ENCODE data around the gene CUZD1.

Gene CUZD1

DNA sequence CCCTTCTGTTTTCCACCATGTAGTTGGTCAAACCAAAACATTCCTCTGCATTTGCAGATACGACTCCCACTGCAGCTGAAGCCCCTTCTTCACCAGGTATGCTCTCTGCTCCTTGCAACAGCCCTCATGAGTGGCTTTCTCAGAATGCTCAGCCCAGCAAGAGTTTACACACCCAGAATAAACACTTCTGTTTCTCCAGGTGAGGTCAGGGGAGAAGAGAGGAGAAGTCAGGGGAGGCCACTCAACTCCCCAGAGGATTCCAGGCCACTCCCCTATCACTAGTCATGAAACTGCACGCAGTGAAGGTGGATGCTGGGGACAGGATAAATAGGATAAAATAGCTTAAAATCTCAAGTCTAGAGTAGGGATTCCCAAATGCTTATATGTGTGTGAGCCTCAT lies 31.2 kb downstream of the CUZD1 start:
- no peak for DNase-seq

DNA sequence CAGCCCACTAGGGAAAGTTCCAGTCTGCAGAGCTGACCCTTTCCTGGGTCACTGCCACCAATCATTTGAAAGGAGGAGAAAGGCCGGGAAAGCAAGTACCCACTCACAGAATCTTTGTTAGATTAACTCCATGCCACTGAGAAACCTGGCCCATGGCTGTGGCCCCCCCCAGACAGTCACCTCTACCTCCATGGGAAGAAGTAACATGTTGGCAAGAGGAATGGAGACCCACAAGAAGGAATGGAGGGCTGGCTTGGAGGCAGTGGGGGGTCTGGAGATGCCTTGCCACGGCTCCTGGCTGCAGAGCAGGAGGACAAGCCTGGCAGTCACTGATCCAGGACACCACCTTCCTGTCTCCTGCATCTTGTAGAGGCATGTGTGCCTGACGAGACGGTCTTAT lies 32.9 kb downstream of the CUZD1 start:
- no peak for DNase-seq

GRCh38 chr10:122802282-122802681 lies 43.4 kb downstream of the CUZD1 start:
- DNase-seq: no peak

- no peak for DNase-seq
Observed at GRCh38 chr10:122798704-122799231, 46.9 kb downstream of the CUZD1 start.

- no peak for DNase-seq
Observed at GRCh38 chr10:122796796-122797195, 48.9 kb downstream of the CUZD1 start.

- DNase-seq: no peak
Observed at GRCh38 chr10:122795924-122796323, 49.7 kb downstream of the CUZD1 start.

DNA sequence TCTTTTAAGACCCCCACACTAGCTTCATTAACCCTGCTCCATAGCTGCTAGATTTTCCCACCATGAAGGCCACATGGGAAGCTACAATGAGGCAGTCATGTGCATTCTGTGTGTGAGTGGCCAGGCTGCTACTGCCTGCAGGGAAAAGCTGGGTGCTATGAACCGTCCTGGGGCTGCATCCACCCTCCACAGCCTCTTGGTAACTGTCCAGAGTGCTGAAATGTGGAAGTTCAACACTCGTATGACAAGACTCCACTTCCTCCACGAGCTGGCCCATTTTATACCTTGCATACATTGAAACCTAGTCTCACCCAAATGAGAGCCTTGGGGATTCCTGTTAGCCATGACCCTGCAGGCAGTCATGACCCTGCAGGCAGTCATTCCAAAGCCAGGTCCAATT lies 59.4 kb downstream of the CUZD1 start:
- DNase-seq: no peak

DNA sequence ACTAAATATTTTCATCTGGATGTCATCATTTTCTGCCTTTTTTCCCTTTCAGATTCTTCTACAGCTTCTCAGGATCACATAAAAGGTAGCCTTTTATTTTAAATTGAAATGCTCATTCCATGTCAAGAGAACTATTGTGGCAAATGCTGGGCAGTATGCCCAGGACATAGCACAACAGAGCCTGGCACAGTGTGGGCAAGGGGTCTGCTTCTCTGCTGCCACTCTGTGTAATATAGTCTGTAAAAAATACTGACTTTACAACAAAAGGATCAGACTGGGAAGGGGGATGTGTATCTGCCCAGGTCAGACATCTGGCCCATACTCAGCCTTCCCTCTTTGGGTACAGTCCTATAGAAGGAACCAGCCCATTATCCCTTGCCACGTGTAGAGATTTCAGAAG lies 62.7 kb downstream of the CUZD1 start:
- peak; percentile 28 to 45 for DNase-seq
